Gastroesophageal sphincter (tissue), 4 donors: ENCODE measurements around the gene CDH6. TPM values are rescaled to one million over a fixed set of nuclear protein-coding genes. Genes with fewer than 3 reads are reported as not detected.

Experiments used
- ATAC-seq: fragments of 150-250 bp; one replicate; pipeline ENCODE4 v1.9.1; 2016; ENCODE audit warnings: mild to moderate bottlenecking, moderate library complexity
- H3K27ac ChIP-seq, 4 donors: fragments of 200-600 bp; sonication (generic) in 3 of 4; 1 replicate in 3 of 4; 2 replicates in 1 of 4; pipeline ENCODE4 v1.5.1; 2016 to 2019
- H3K27me3 ChIP-seq: fragments of 200-600 bp; sonication (generic); one replicate; pipeline ENCODE4 v1.5.1; 2019
- H3K36me3 ChIP-seq, 2 donors: fragments of 200-600 bp; sonication (generic); one replicate each; pipeline ENCODE4 v1.5.1; 2019; ENCODE audit warnings: control low read depth in 1 of 2
- H3K4me1 ChIP-seq, 3 donors: fragments of 200-600 bp; sonication (generic); 1 replicate in 2 of 3; 2 replicates in 1 of 3; pipeline ENCODE4 v1.5.1; 2016 to 2019; ENCODE audit warnings: control low read depth in 2 of 3
- H3K4me3 ChIP-seq, 2 donors: fragments of 200-600 bp; sonication (generic); one replicate each; pipeline ENCODE4 v1.5.1; 2019; ENCODE audit warnings: mild to moderate bottlenecking in 1 of 2, moderate library complexity in 1 of 2
- H3K9me3 ChIP-seq, 3 donors: fragments of 200-600 bp; sonication (generic); one replicate each; pipeline ENCODE4 v1.5.1; 2017 to 2019; ENCODE audit warnings: control low read depth in 2 of 3
- CTCF ChIP-seq, 4 experiments: fragments of 200-600 bp in 2 of 4; fragments of 450-650 bp in 2 of 4; sonication (generic) in 1 of 4; IDR thresholded peaks; one replicate each; pipeline ENCODE4 v1.5.1; 2017 to 2019; ENCODE audit warnings: antibody characterized with exemption in 4 of 4, mild to moderate bottlenecking in 2 of 4, moderate library complexity in 2 of 4
- EP300 ChIP-seq: sonication (generic); formaldehyde crosslinking; IDR thresholded peaks from one replicate; pipeline ENCODE4 v1.6.1; 2017; ENCODE audit warnings: antibody characterized with exemption, mild to moderate bottlenecking
- POLR2A ChIP-seq, 2 donors: fragments of 450-650 bp; IDR thresholded peaks; one replicate each; pipeline ENCODE4 v1.6.1; 2017; ENCODE audit warnings: antibody characterized with exemption in 2 of 2, mild to moderate bottlenecking in 2 of 2, moderate library complexity in 1 of 2
- POLR2AphosphoS5 ChIP-seq: sonication (generic); formaldehyde crosslinking; IDR thresholded peaks from one replicate; pipeline ENCODE4 v1.6.1; 2017; ENCODE audit warnings: antibody characterized with exemption
- WGBS, 2 donors: methylation state at CpG; one replicate each; pipeline ENCODE4 v1.1.5; 2018; ENCODE audit warnings: low coverage in 1 of 2; 5-methylcytosine and 5-hydroxymethylcytosine counted together
- total RNA-seq, 4 donors: library from RNA; depleted of rRNA; stranded (reverse); fragments of >200 nt; gene quantifications; one replicate each; pipeline ENCODE4 v1.1.0, GENCODE V29; 2016

The CDH6 gene
- total RNA-seq, 4 donors from 2014 or later, result 5.5 to 10.9 (median 8.4) TPM

GRCh38 chr5:31377274-31377946 is 183.9 kb downstream of the CDH6 start:
- 81 to 82% methylated on average over 4 to 6 of the region's 6 CpGs for WGBS, 2 donors
- no peak for ATAC-seq

GRCh38 chr5:31378136-31378535 is 184.7 kb downstream of the CDH6 start:
- Histone ChIP-seq H3K4me3 (no peak overlapping the region), H3K9me3 (no peaks in the 10 kb centered on the region), H3K36me3 (no peaks in the 10 kb centered on the region), H3K4me1 (no peaks in the 10 kb centered on the region), H3K27me3 (no peaks in the 10 kb centered on the region), H3K27ac (no peak overlapping the region)
- no peak for TF ChIP-seq POLR2AphosphoS5
- no peak for TF ChIP-seq EP300
- no peak for TF ChIP-seq CTCF (IDR thresholded peaks at IDR 0.05)
- TF ChIP-seq POLR2A (IDR thresholded peaks at IDR 0.05), result no peak
- ATAC-seq, result no peak

More at GRCh38 chr5:31377274-31377946, 183.9 kb downstream of the CDH6 start:
- H3K27me3 ChIP-seq, result no peaks in the 10 kb centered on the region
- no peak overlapping the region for H3K4me3 ChIP-seq
- no peaks in the 10 kb centered on the region for H3K4me1 ChIP-seq
- no peaks in the 10 kb centered on the region for H3K36me3 ChIP-seq
- H3K9me3 ChIP-seq, result no peaks in the 10 kb centered on the region
- H3K27ac ChIP-seq, result no peak overlapping the region
- TF ChIP-seq EP300, result no peak
